EH (cell line): ENCODE results near the gene GYPC.
A peak's percentile ranks its signal among the peaks of the same experiment; 100 is the strongest.
"Not testable (repeated sequence)": the region's sequence is repeated elsewhere in the genome, so short reads cannot be mapped to it uniquely, and the experiment has no call there.

Experiments
- DNase-seq: peaks from one replicate; pipeline ENCODE4 v3.0.0-alpha.2; 2015; ENCODE audit warnings: low read depth

Gene GYPC

GRCh38 chr2:126699716-126700581, 44.0 kb downstream of the GYPC start:
- peak; percentile 51 for DNase-seq

GRCh38 chr2:126700677-126701076, 44.7 kb downstream of the GYPC start:
- DNase-seq = peak; percentile 34

GRCh38 chr2:126703311-126703710, 47.4 kb downstream of the GYPC start:
- no peak for DNase-seq

GRCh38 chr2:126704434-126705160, 48.6 kb downstream of the GYPC start:
- DNase-seq = peak; percentile 27

- no peak for DNase-seq
These were observed 51.2 kb downstream of the GYPC start for GRCh38 chr2:126707191-126707590.

- DNase-seq = no peak
These were observed 52.0 kb downstream of the GYPC start for GRCh38 chr2:126707941-126708340.

GRCh38 chr2:126714191-126714965, 58.4 kb downstream of the GYPC start:
- DNase-seq = no peak

GRCh38 chr2:126715111-126715510, 59.2 kb downstream of the GYPC start:
- DNase-seq = no peak

GRCh38 chr2:126715576-126716406, 59.8 kb downstream of the GYPC start:
- no peak for DNase-seq

GRCh38 chr2:126717277-126717676, 61.3 kb downstream of the GYPC start:
- not testable (repeated sequence) for DNase-seq

GRCh38 chr2:126717928-126718327, 62.0 kb downstream of the GYPC start:
- DNase-seq = no peak

GRCh38 chr2:126719191-126719832, 63.4 kb downstream of the GYPC start:
- no peak for DNase-seq

GRCh38 chr2:126719833-126720351, 63.9 kb downstream of the GYPC start:
- DNase-seq = no peak

- DNase-seq = peak; percentile 9
These were observed 64.7 kb downstream of the GYPC start for GRCh38 chr2:126720638-126721037.

- DNase-seq = no peak
These were observed 66.1 kb downstream of the GYPC start for GRCh38 chr2:126722081-126722480.

- DNase-seq = no peak
These were observed 66.6 kb downstream of the GYPC start for GRCh38 chr2:126722546-126722945.

- no peak for DNase-seq
These were observed 67.4 kb downstream of the GYPC start for GRCh38 chr2:126723281-126723815.

- no peak for DNase-seq
These were observed 69.6 kb downstream of the GYPC start for GRCh38 chr2:126725580-126725979.

- DNase-seq = no peak
These were observed 73.9 kb downstream of the GYPC start for GRCh38 chr2:126729896-126730295.

- no peak for DNase-seq
These were observed 74.7 kb downstream of the GYPC start for GRCh38 chr2:126730655-126731054.

GRCh38 chr2:126731353-126731752, 75.4 kb downstream of the GYPC start:
- DNase-seq = no peak
